ENCODE measurements around the gene BGLAP. TPM values are rescaled to one million over a fixed set of nuclear protein-coding genes. Genes with fewer than 3 reads are reported as not detected.

The BGLAP gene
- total and polyA plus RNA-seq, 2 of the 13 experiments (the other 11 are each of a cell fraction or from before 2014, with no cell fraction given): 0.62 to 1.6 TPM

GRCh38 chr1:156193488-156194299, 48.3 kb upstream of the BGLAP start, which contains the start of gene SLC25A44 (continued):
- TF ChIP-seq, protein P1, sequence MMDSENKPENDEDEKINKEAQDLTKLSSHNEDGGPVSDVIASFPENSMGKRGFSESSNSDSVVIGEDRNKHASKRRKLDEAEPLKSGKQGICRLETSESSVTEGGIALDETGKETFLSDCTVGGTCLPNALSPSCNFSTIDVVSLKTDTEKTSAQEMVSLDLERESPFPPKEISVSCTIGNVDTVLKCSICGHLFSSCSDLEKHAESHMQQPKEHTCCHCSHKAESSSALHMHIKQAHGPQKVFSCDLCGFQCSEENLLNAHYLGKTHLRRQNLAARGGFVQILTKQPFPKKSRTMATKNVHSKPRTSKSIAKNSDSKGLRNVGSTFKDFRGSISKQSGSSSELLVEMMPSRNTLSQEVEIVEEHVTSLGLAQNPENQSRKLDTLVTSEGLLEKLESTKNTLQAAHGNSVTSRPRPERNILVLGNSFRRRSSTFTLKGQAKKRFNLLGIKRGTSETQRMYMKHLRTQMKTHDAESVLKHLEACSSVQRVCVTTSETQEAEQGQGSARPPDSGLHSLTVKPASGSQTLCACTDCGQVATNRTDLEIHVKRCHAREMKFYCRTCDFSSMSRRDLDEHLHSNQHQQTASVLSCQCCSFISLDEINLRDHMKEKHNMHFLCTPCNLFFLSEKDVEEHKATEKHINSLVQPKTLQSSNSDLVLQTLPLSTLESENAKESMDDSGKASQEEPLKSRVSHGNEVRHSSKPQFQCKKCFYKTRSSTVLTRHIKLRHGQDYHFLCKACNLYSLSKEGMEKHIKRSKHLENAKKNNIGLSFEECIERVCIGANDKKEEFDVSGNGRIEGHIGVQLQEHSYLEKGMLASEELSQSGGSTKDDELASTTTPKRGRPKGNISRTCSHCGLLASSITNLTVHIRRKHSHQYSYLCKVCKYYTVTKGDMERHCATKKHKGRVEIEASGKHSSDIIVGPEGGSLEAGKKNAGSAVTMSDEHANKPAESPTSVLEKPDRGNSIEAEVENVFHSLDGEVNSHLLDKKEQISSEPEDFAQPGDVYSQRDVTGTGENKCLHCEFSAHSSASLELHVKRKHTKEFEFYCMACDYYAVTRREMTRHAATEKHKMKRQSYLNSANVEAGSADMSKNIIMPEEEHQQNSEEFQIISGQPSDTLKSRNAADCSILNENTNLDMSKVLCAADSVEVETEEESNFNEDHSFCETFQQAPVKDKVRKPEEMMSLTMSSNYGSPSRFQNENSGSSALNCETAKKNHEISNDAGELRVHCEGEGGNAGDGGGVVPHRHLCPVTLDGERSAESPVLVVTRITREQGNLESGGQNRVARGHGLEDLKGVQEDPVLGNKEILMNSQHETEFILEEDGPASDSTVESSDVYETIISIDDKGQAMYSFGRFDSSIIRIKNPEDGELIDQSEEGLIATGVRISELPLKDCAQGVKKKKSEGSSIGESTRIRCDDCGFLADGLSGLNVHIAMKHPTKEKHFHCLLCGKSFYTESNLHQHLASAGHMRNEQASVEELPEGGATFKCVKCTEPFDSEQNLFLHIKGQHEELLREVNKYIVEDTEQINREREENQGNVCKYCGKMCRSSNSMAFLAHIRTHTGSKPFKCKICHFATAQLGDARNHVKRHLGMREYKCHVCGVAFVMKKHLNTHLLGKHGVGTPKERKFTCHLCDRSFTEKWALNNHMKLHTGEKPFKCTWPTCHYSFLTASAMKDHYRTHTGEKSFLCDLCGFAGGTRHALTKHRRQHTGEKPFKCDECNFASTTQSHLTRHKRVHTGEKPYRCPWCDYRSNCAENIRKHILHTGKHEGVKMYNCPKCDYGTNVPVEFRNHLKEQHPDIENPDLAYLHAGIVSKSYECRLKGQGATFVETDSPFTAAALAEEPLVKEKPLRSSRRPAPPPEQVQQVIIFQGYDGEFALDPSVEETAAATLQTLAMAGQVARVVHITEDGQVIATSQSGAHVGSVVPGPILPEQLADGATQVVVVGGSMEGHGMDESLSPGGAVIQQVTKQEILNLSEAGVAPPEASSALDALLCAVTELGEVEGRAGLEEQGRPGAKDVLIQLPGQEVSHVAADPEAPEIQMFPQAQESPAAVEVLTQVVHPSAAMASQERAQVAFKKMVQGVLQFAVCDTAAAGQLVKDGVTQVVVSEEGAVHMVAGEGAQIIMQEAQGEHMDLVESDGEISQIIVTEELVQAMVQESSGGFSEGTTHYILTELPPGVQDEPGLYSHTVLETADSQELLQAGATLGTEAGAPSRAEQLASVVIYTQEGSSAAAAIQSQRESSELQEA (CRISPR knock-in tag; IDR thresholded peaks at IDR 0.05; ENCODE audit: not compliant biosample characterization): peak; percentile 49

DNA sequence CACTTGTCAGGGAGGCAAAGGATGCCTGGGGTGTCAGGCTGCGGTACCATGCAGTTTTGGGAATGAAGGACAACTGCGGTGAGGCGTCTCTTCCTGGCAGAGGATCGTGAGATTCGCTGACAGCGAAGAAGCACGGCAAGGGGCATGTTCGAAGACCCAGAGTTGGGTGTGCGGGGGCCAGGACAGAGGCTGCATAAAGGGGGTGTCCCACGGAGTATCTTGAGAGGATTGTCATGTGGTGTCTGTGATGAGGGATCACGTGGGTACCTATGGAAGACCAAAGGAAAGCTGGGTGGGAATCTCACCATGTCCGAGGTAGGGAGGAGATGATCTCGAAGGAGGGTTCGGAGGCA, 47.7 kb upstream of the BGLAP start:
- H3K4me1 ChIP-seq (ENCODE audit: insufficient read depth, low read length): peaks cover 86% of the 10 kb centered on the region
- H3K9ac ChIP-seq (ENCODE audit: insufficient read depth, low read depth, low read length): peak overlapping the region; percentile 79
- peaks cover 36% of the 10 kb centered on the region for H3K79me2 ChIP-seq (ENCODE audit: insufficient read depth, low read length)
- ChIA-PET CTCF (ENCODE audit: low intra/inter-chr PET ratio, low total read pairs) (no interaction called here), POLR2A (interaction anchor here (0.6 to 2.5 kb wide), 7 partner anchors 10 to 48 kb away, joined by 3 to 32 read pairs (median 5); partner anchors contain the start of gene PMF1)
- H3K4me3 ChIP-seq (replicated peaks in 1 of 3; ENCODE audit: insufficient read depth in 1 of 3, low read depth in 2 of 3, low read length in 3 of 3): peak overlapping the region; percentile 81 to 97 (median 97)
- no peak for FAIRE-seq
- TSS peak; percentile 76 for BruUV-seq (replicated peaks)
- in situ Hi-C loops (cut with HindIII; ENCODE audit: extremely low pct_ligation_motif_present, low pct_unique_long_range_greater_than_20kb) (no loop called here), intact Hi-C loops (cut with micrococcal nuclease; ENCODE audit: unreplicated experiment) (no loop called here)
- peak overlapping the region; percentile 90 for H3K4me2 ChIP-seq (ENCODE audit: low read depth, low read length)
- no peaks in the 10 kb centered on the region; a peak in 1 of 5 replicates for H3K27me3 ChIP-seq (ENCODE audit: control insufficient read depth in 1 of 2, insufficient read depth in 2 of 2, low read length in 2 of 2)
- under 1% methylated on average over 14 of the region's 14 CpGs for WGBS (ENCODE audit: low lambda C conversion rate)
- DNase-seq (ENCODE audit: low spot score): no peak
- ATAC-seq: no peak
- peak overlapping the region; percentile 44 for H3K27ac ChIP-seq (ENCODE audit: extremely low read length, insufficient read depth, low read length)
- peaks cover 3 to 4% of the 10 kb centered on the region in 2 experiments; a peak in 4 of 5 replicates for H3K36me3 ChIP-seq (replicated peaks in 1 of 2; ENCODE audit: control insufficient read depth in 1 of 2, insufficient read depth in 2 of 2, low read length in 2 of 2)
- peaks cover 2% of the 10 kb centered on the region for H3K9me3 ChIP-seq (ENCODE audit: low read length)
- H4K20me1 ChIP-seq (ENCODE audit: insufficient read depth, low read length): no peaks in the 10 kb centered on the region
- no peak overlapping the region for H2AFZ ChIP-seq (ENCODE audit: low read length)
- TF ChIP-seq PHF8 (CRISPR knock-in tag; IDR thresholded peaks at IDR 0.05) (no peak; the same call in 1 of the 2 replicates), RBM39 (IDR thresholded peaks at IDR 0.05; ENCODE audit: low read depth, low read length, poor library complexity, severe bottlenecking) (no peak), POGK (CRISPR knock-in tag; conservative IDR thresholded peaks at IDR 0.05) (0 out of 2 replicates have a peak, but pooled peaks have one; percentile 7), MLLT10 (CRISPR knock-in tag; IDR thresholded peaks at IDR 0.05) (no peak), ZNF331 (CRISPR knock-in tag; IDR thresholded peaks at IDR 0.05) (no peak), ZFP90 (CRISPR knock-in tag; IDR thresholded peaks at IDR 0.05; ENCODE audit: borderline replicate concordance) (no peak), ZNF274 (CRISPR knock-in tag; IDR thresholded peaks at IDR 0.05) (0 out of 2 replicates have a peak, but pooled peaks have one; percentile 24)
- TF ChIP-seq, protein P2, sequence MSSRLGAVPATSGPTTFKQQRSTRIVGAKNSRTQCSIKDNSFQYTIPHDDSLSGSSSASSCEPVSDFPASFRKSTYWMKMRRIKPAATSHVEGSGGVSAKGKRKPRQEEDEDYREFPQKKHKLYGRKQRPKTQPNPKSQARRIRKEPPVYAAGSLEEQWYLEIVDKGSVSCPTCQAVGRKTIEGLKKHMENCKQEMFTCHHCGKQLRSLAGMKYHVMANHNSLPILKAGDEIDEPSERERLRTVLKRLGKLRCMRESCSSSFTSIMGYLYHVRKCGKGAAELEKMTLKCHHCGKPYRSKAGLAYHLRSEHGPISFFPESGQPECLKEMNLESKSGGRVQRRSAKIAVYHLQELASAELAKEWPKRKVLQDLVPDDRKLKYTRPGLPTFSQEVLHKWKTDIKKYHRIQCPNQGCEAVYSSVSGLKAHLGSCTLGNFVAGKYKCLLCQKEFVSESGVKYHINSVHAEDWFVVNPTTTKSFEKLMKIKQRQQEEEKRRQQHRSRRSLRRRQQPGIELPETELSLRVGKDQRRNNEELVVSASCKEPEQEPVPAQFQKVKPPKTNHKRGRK (CRISPR knock-in tag; IDR thresholded peaks at IDR 0.05): no peak

All from HepG2 (cell line).